ENCODE measurements around the gene BRINP3.
A peak's percentile ranks its signal among the peaks of the same experiment; 100 is the strongest.

BRINP3 gene

DNA sequence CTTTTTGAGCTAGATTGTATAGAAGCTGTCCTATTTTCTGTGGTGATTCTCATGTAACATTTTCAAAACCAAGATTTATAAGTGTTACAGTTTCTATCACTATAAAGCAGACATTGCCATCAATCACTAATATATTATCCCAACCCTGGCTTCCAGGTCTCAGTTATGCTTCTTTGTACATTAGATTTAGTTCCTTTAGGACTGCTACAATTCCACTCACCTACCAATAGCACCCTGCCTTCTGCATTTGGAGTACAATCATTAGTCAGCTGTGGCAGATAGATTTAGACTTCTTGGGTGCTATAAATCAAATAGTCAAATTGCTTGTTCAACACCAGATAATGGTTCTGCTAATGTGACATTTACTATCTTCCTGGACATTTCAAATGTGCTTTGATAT lies 281.6 kb downstream of the BRINP3 start:
- Histone ChIP-seq H3K4me1 (ENCODE audit: control insufficient read depth in 2 of 2, insufficient read depth in 1 of 2, low read depth in 1 of 2, low read length in 2 of 2) (peaks cover 0 to 1% of the 10 kb centered on the region in 2 donors), H4K91ac (ENCODE audit: low read depth, low read length, poor library complexity) (no peak overlapping the region), H3K9ac (ENCODE audit: low read depth, low read length, poor library complexity) (no peak overlapping the region), H2BK15ac (ENCODE audit: low read length) (no peak overlapping the region), H2BK12ac (ENCODE audit: low read length) (no peak overlapping the region), H4K8ac (ENCODE audit: low read depth, low read length) (no peak overlapping the region), H3K4me2 (ENCODE audit: insufficient read depth, low read length, poor library complexity, severe bottlenecking) (no peak overlapping the region), H2BK5ac (ENCODE audit: low read length) (no peak overlapping the region), H2BK120ac (ENCODE audit: low read depth, low read length) (no peak overlapping the region), H3K9me3 (replicated peaks in 1 of 2; ENCODE audit: control insufficient read depth in 2 of 2, insufficient read depth in 1 of 2, low read depth in 1 of 2, low read length in 2 of 2) (no peaks in the 10 kb centered on the region), H3K4me3 (ENCODE audit: low read length in 2 of 2) (no peak overlapping the region), H3K14ac (ENCODE audit: low read length) (no peak overlapping the region), H3K36me3 (replicated peaks in 1 of 2; ENCODE audit: control insufficient read depth in 2 of 2, insufficient read depth in 2 of 2, low read length in 2 of 2) (no peaks in the 10 kb centered on the region), H2AK5ac (ENCODE audit: low read depth, low read length) (no peak overlapping the region), H3K23ac (ENCODE audit: low read depth, low read length, poor library complexity) (no peak overlapping the region), H3K4ac (ENCODE audit: low read length) (no peak overlapping the region), H3K79me1 (ENCODE audit: low read depth, low read length) (no peaks in the 10 kb centered on the region), H3K27me3 (ENCODE audit: control insufficient read depth in 3 of 3, insufficient read depth in 3 of 3, low read depth in 1 of 3, low read length in 3 of 3) (no peaks in the 10 kb centered on the region), H2AFZ (ENCODE audit: low read length) (no peak overlapping the region), H3K27ac (replicated peaks; ENCODE audit: low read length) (no peak overlapping the region), H3K18ac (ENCODE audit: low read length) (no peak overlapping the region)
- no peak for DNase-seq (ENCODE audit: low spot score)

DNA sequence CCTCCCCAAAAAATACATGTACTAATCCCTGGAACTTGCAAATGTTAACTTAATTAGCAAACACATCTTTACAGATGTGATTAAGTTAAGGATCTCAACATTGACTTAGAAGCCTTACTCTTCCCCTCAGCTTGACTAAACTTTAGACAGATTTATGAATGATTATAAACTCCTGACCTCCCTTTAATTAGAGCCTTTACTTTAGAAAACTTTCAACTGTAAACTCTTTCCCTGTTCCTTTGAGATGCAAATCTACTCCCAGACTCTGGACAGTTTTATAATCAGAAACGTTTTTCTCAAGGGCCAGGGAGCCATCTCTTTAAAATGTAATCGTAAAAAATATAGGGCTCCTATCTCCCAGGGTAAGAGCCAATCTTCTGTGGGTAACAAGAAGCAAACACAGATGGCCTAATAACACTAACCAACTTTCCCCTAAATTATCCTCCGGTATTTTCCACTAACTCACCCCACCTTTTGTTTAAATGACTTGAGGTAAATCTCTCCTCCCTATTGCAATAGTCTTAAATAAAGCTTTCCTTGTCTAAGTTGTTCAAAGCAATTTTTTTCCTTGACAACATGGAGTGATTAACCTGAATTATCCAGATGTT lies 284.1 kb downstream of the BRINP3 start:
- Histone ChIP-seq H4K91ac (ENCODE audit: low read depth, low read length, poor library complexity) (no peak overlapping the region), H4K8ac (ENCODE audit: low read depth, low read length) (no peak overlapping the region), H3K36me3 (replicated peaks in 1 of 2; ENCODE audit: control insufficient read depth in 2 of 2, insufficient read depth in 2 of 2, low read length in 2 of 2) (no peaks in the 10 kb centered on the region), H3K27ac (replicated peaks; ENCODE audit: low read length) (no peak overlapping the region), H3K27me3 (ENCODE audit: control insufficient read depth in 3 of 3, insufficient read depth in 3 of 3, low read depth in 1 of 3, low read length in 3 of 3) (no peaks in the 10 kb centered on the region), H3K14ac (ENCODE audit: low read length) (no peak overlapping the region), H3K18ac (ENCODE audit: low read length) (no peak overlapping the region), H3K23ac (ENCODE audit: low read depth, low read length, poor library complexity) (no peak overlapping the region), H3K4me3 (ENCODE audit: low read length in 2 of 2) (no peak overlapping the region), H3K79me1 (ENCODE audit: low read depth, low read length) (no peaks in the 10 kb centered on the region), H2BK5ac (ENCODE audit: low read length) (no peak overlapping the region), H3K4me2 (ENCODE audit: insufficient read depth, low read length, poor library complexity, severe bottlenecking) (no peak overlapping the region), H2BK120ac (ENCODE audit: low read depth, low read length) (no peak overlapping the region), H2BK12ac (ENCODE audit: low read length) (no peak overlapping the region), H3K4me1 (ENCODE audit: control insufficient read depth in 2 of 2, insufficient read depth in 1 of 2, low read depth in 1 of 2, low read length in 2 of 2) (peaks cover 0 to 1% of the 10 kb centered on the region in 2 donors), H3K9ac (ENCODE audit: low read depth, low read length, poor library complexity) (no peak overlapping the region), H3K9me3 (replicated peaks in 1 of 2; ENCODE audit: control insufficient read depth in 2 of 2, insufficient read depth in 1 of 2, low read depth in 1 of 2, low read length in 2 of 2) (no peaks in the 10 kb centered on the region), H3K4ac (ENCODE audit: low read length) (no peak overlapping the region), H2AFZ (ENCODE audit: low read length) (peak overlapping the region; percentile 58), H2BK15ac (ENCODE audit: low read length) (no peak overlapping the region), H2AK5ac (ENCODE audit: low read depth, low read length) (no peak overlapping the region)
- WGBS, 2 donors (ENCODE audit: extremely low coverage in 2 of 2, insufficient read length in 2 of 2, insufficient replicate concordance in 1 of 2), result no CpG with 5 or more reads among the region's 3 CpGs
- no peak for DNase-seq (ENCODE audit: low spot score)

DNA sequence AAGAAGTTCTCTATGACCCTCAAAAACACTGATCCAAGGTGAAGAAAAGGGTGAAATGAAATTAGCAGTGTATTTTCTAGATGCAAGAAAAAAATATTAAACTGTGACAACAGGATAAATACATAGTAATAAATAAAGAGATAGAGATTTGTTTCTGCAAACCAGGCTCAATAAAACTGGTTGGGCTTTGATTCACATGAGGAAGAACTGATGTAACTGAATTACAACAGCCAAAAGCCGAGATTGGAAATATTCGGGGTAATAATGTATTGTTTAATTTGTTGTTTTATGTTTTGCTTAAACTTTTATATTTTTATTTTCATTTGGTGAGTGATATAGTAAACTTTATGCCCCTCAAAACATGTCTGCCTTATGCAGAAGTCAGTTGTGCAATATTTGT lies 285.0 kb downstream of the BRINP3 start:
- no peak overlapping the region for H2AK5ac ChIP-seq (ENCODE audit: low read depth, low read length)
- no peak overlapping the region for H4K8ac ChIP-seq (ENCODE audit: low read depth, low read length)
- H3K23ac ChIP-seq (ENCODE audit: low read depth, low read length, poor library complexity), result no peak overlapping the region
- H3K9ac ChIP-seq (ENCODE audit: low read depth, low read length, poor library complexity), result no peak overlapping the region
- H2BK15ac ChIP-seq (ENCODE audit: low read length), result no peak overlapping the region
- H3K14ac ChIP-seq (ENCODE audit: low read length), result no peak overlapping the region
- no CpG with 5 or more reads among the region's 2 CpGs for WGBS, 2 donors (ENCODE audit: extremely low coverage in 2 of 2, insufficient read length in 2 of 2, insufficient replicate concordance in 1 of 2)
- no peak overlapping the region for H2BK12ac ChIP-seq (ENCODE audit: low read length)
- no peaks in the 10 kb centered on the region for H3K36me3 ChIP-seq (replicated peaks in 1 of 2; ENCODE audit: control insufficient read depth in 2 of 2, insufficient read depth in 2 of 2, low read length in 2 of 2)
- no peak overlapping the region for H3K18ac ChIP-seq (ENCODE audit: low read length)
- no peak overlapping the region for H2AFZ ChIP-seq (ENCODE audit: low read length)
- no peaks in the 10 kb centered on the region for H3K9me3 ChIP-seq (replicated peaks in 1 of 2; ENCODE audit: control insufficient read depth in 2 of 2, insufficient read depth in 1 of 2, low read depth in 1 of 2, low read length in 2 of 2)
- peaks cover 0 to 1% of the 10 kb centered on the region in 2 donors for H3K4me1 ChIP-seq (ENCODE audit: control insufficient read depth in 2 of 2, insufficient read depth in 1 of 2, low read depth in 1 of 2, low read length in 2 of 2)
- H3K4me3 ChIP-seq (ENCODE audit: low read length in 2 of 2), result no peak overlapping the region
- H2BK120ac ChIP-seq (ENCODE audit: low read depth, low read length), result no peak overlapping the region
- no peak overlapping the region for H3K4me2 ChIP-seq (ENCODE audit: insufficient read depth, low read length, poor library complexity, severe bottlenecking)
- H3K4ac ChIP-seq (ENCODE audit: low read length), result no peak overlapping the region
- no peak overlapping the region for H4K91ac ChIP-seq (ENCODE audit: low read depth, low read length, poor library complexity)
- H2BK5ac ChIP-seq (ENCODE audit: low read length), result no peak overlapping the region
- H3K79me1 ChIP-seq (ENCODE audit: low read depth, low read length), result no peaks in the 10 kb centered on the region
- no peaks in the 10 kb centered on the region for H3K27me3 ChIP-seq (ENCODE audit: control insufficient read depth in 3 of 3, insufficient read depth in 3 of 3, low read depth in 1 of 3, low read length in 3 of 3)
- H3K27ac ChIP-seq (replicated peaks; ENCODE audit: low read length), result no peak overlapping the region
- DNase-seq (ENCODE audit: low spot score), result no peak

DNA sequence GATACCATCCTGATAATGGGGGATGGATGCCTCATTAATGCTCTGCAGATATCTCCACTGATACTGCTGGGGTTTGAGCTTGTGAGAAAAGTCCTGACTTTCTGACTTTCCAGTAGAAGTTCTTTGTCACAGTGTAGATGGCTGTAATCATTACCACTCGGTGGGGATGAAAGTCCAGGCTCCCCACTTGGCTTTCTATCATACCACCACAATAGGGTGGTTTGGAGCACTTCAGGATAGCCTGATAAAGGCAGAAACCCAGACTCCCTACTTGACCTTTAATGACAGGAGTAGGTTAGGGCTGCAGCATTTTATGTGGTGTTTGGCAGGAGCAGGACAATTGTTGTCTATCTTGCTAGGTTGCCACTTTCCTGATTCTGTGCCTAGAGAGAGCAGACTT lies 294.1 kb downstream of the BRINP3 start:
- H3K23ac ChIP-seq (ENCODE audit: low read depth, low read length, poor library complexity), result no peak overlapping the region
- no peaks in the 10 kb centered on the region for H3K4me1 ChIP-seq (ENCODE audit: control insufficient read depth in 2 of 2, insufficient read depth in 1 of 2, low read depth in 1 of 2, low read length in 2 of 2)
- no peak overlapping the region for H3K9ac ChIP-seq (ENCODE audit: low read depth, low read length, poor library complexity)
- no peak overlapping the region for H2AFZ ChIP-seq (ENCODE audit: low read length)
- no peak overlapping the region for H2BK15ac ChIP-seq (ENCODE audit: low read length)
- H3K4ac ChIP-seq (ENCODE audit: low read length), result no peak overlapping the region
- no peak overlapping the region for H2BK120ac ChIP-seq (ENCODE audit: low read depth, low read length)
- H3K27ac ChIP-seq (replicated peaks; ENCODE audit: low read length), result no peak overlapping the region
- no peaks in the 10 kb centered on the region for H3K27me3 ChIP-seq (ENCODE audit: control insufficient read depth in 3 of 3, insufficient read depth in 3 of 3, low read depth in 1 of 3, low read length in 3 of 3)
- no peak overlapping the region for H4K91ac ChIP-seq (ENCODE audit: low read depth, low read length, poor library complexity)
- no peaks in the 10 kb centered on the region for H3K79me1 ChIP-seq (ENCODE audit: low read depth, low read length)
- no peak overlapping the region for H2AK5ac ChIP-seq (ENCODE audit: low read depth, low read length)
- H3K4me3 ChIP-seq (ENCODE audit: low read length in 2 of 2), result no peak overlapping the region
- H4K8ac ChIP-seq (ENCODE audit: low read depth, low read length), result no peak overlapping the region
- H3K9me3 ChIP-seq (replicated peaks in 1 of 2; ENCODE audit: control insufficient read depth in 2 of 2, insufficient read depth in 1 of 2, low read depth in 1 of 2, low read length in 2 of 2), result no peaks in the 10 kb centered on the region
- DNase-seq (ENCODE audit: low spot score), result no peak
- WGBS, 2 donors (ENCODE audit: extremely low coverage in 2 of 2, insufficient read length in 2 of 2, insufficient replicate concordance in 1 of 2), result no CpG with 5 or more reads among the region's 1 CpG
- no peak overlapping the region for H3K4me2 ChIP-seq (ENCODE audit: insufficient read depth, low read length, poor library complexity, severe bottlenecking)
- H3K18ac ChIP-seq (ENCODE audit: low read length), result no peak overlapping the region
- H3K36me3 ChIP-seq (replicated peaks in 1 of 2; ENCODE audit: control insufficient read depth in 2 of 2, insufficient read depth in 2 of 2, low read length in 2 of 2), result no peaks in the 10 kb centered on the region
- no peak overlapping the region for H2BK5ac ChIP-seq (ENCODE audit: low read length)
- H3K14ac ChIP-seq (ENCODE audit: low read length), result no peak overlapping the region
- no peak overlapping the region for H2BK12ac ChIP-seq (ENCODE audit: low read length)
